Fibroblast of skin of left biceps (primary cell): ENCODE measurements around the gene RNF149.

Experiments used
- DNase-seq, 2 experiments: peaks; one replicate each; pipeline ENCODE4 v3.0.0-alpha.2; 2013; ENCODE audit warnings: low read depth in 2 of 2

Gene RNF149

GRCh38 chr2:101295895-101296294 lies 12.6 kb downstream of the RNF149 start:
- DNase-seq: peak in 1 of 2 experiments; percentile 15

- no peak for DNase-seq
These were observed 13.6 kb downstream of the RNF149 start for GRCh38 chr2:101294861-101295260.

GRCh38 chr2:101293544-101293943 lies 15.0 kb downstream of the RNF149 start:
- DNase-seq: no peak

GRCh38 chr2:101291973-101292372 lies 16.5 kb downstream of the RNF149 start:
- DNase-seq: no peak

- no peak for DNase-seq
These were observed 17.8 kb downstream of the RNF149 start for GRCh38 chr2:101290711-101291110.

GRCh38 chr2:101287303-101287702 lies 21.2 kb downstream of the RNF149 start:
- no peak for DNase-seq

- no peak for DNase-seq
These were observed 21.8 kb downstream of the RNF149 start for GRCh38 chr2:101286684-101287083.

- no peak for DNase-seq
These were observed 25.5 kb downstream of the RNF149 start for GRCh38 chr2:101282980-101283379.

- no peak for DNase-seq
These were observed 27.0 kb downstream of the RNF149 start for GRCh38 chr2:101281482-101281881.

- no peak for DNase-seq
These were observed 29.6 kb downstream of the RNF149 start for GRCh38 chr2:101278925-101279324.

- no peak for DNase-seq
These were observed 31.4 kb downstream of the RNF149 start for GRCh38 chr2:101277111-101277510.

GRCh38 chr2:101274142-101274541 lies 34.4 kb downstream of the RNF149 start:
- no peak for DNase-seq

GRCh38 chr2:101273056-101273455 lies 35.4 kb downstream of the RNF149 start:
- no peak for DNase-seq

GRCh38 chr2:101272045-101272784 lies 36.3 kb downstream of the RNF149 start:
- DNase-seq: no peak

GRCh38 chr2:101270700-101271259 lies 37.7 kb downstream of the RNF149 start:
- no peak for DNase-seq

GRCh38 chr2:101267671-101268656 lies 40.5 kb downstream of the RNF149 start:
- DNase-seq: no peak

- no peak for DNase-seq
These were observed 42.5 kb downstream of the RNF149 start for GRCh38 chr2:101265893-101266499.

- DNase-seq: no peak
These were observed 44.1 kb downstream of the RNF149 start for GRCh38 chr2:101264360-101264939.

- no peak for DNase-seq
These were observed 45.1 kb downstream of the RNF149 start for GRCh38 chr2:101263377-101263800.

- no peak for DNase-seq
These were observed 46.4 kb downstream of the RNF149 start for GRCh38 chr2:101262142-101262541.

- no peak for DNase-seq
These were observed 49.7 kb downstream of the RNF149 start for GRCh38 chr2:101258804-101259203.

GRCh38 chr2:101256316-101256715 lies 52.2 kb downstream of the RNF149 start:
- DNase-seq: no peak
